ENCODE results near the gene CCDC28B.

DNA sequence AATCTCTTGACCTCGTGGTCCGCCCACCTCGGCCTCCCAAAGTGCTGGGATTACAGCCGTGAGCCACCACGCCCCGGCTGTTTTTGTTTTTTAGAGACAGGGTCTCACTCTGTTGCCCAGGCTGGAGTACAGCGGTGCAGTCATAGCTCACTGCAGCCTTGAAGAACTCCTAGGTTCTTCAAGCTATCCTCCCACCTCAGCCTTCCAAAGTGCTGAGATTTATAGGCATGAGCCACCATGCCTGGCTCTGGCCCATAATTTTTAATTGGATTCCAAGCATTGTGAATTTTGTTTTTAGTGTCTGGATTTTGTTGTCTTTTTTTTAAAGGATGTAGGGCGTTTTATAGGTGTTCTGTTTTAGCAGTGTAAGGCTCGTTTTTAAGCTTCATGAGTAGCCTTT lies 49.5 kb upstream of the CCDC28B start:
- TF ChIP-seq RAD21 (IDR thresholded peaks at IDR 0.05; ENCODE audit: low read depth) (no peak), REST (IDR thresholded peaks at IDR 0.05; ENCODE audit: low read depth) (no peak), TEAD4 (IDR thresholded peaks at IDR 0.05) (no peak), EGR1 (IDR thresholded peaks at IDR 0.05) (no peak), CEBPB (IDR thresholded peaks at IDR 0.05) (no peak), TAF1 (IDR thresholded peaks at IDR 0.05; ENCODE audit: low read depth) (no peak), YY1 (IDR thresholded peaks at IDR 0.05; ENCODE audit: low read depth) (no peak), EP300 (IDR thresholded peaks at IDR 0.05; ENCODE audit: borderline replicate concordance) (no peak), FOXM1 (IDR thresholded peaks at IDR 0.05; ENCODE audit: borderline replicate concordance, low read depth) (no peak)
